Kidney (tissue), 14 donors: Measurements from ENCODE around the gene BEX3. TPM values are rescaled to one million over a fixed set of nuclear protein-coding genes. Genes with fewer than 3 reads are reported as not detected.

Experiments
- DNase-seq, 5 donors: peaks; one replicate each; pipeline ENCODE4 v3.0.0-alpha.2; 2013 to 2020
- FAIRE-seq: peaks from 2 replicates; lab custom pipeline; 2012; peaks lifted over from hg19 to GRCh38; lab: Jason Lieb, UNC
- H3K27ac ChIP-seq, 2 donors: one replicate each; pipeline ENCODE4 v1.7.0; 2013; ENCODE audit warnings: low read depth in 2 of 2, low read length in 2 of 2, inconsistent platforms in 1 of 2
- H3K27me3 ChIP-seq: one replicate; pipeline ENCODE4 v1.7.1; 2013; ENCODE audit warnings: low read length, inconsistent platforms; ENCODE audit not compliant: control insufficient read depth, insufficient read depth
- H3K36me3 ChIP-seq, 3 donors: one replicate each; pipeline versions ENCODE4 v1.7.0 to v1.7.1; 2013; ENCODE audit warnings: low read length in 3 of 3, control low read depth in 1 of 3, inconsistent platforms in 1 of 3; ENCODE audit not compliant: insufficient read depth in 3 of 3, control insufficient read depth in 2 of 3
- H3K4me1 ChIP-seq, 3 donors: one replicate each; pipeline versions ENCODE4 v1.7.0 to v1.7.1; 2013; ENCODE audit warnings: low read length in 3 of 3, inconsistent platforms in 1 of 3, low read depth in 1 of 3; ENCODE audit not compliant: control insufficient read depth in 2 of 3, insufficient read depth in 2 of 3
- H3K4me3 ChIP-seq, 3 donors: one replicate each; pipeline versions ENCODE4 v1.7.0 to v1.8.1; 2013; ENCODE audit warnings: low read length in 3 of 3, control low read depth in 1 of 3, inconsistent platforms in 1 of 3
- H3K9ac ChIP-seq, 3 donors: one replicate each; pipeline versions ENCODE4 v1.7.0 to v1.7.1; 2013; ENCODE audit warnings: low read length in 3 of 3, control low read depth in 1 of 3, inconsistent platforms in 1 of 3
- H3K9me3 ChIP-seq, 3 donors: one replicate each; pipeline versions ENCODE4 v1.7.0 to v1.7.1; 2013; ENCODE audit warnings: low read length in 3 of 3, control low read depth in 1 of 3, inconsistent platforms in 1 of 3; ENCODE audit not compliant: control insufficient read depth in 2 of 3, insufficient read depth in 1 of 3
- CTCF ChIP-seq: IDR thresholded peaks from 3 replicates; pipeline ENCODE4 v1.5.1; 2012; ENCODE audit warnings: mild to moderate bottlenecking, moderate library complexity, borderline replicate concordance; ENCODE audit not compliant: insufficient read depth; ENCODE audit errors: extremely low read depth
- intact Hi-C: fragments of 100-400 bp; cut with DNase I; formaldehyde crosslinking; loops from one replicate; pipeline ENCODE4 v1.11.1; 2022
- polyA plus RNA-seq: library from polyadenylated mRNA; stranded (reverse); fragments of 350-450 nt; fragmentation: Illumina TruSeq; extraction: RNeasy Lipid Tissue Mini Kit (QIAGEN cat#74804); gene quantifications from one replicate; pipeline ENCODE4 v1.2.3, GENCODE V29; 2014; ENCODE audit warnings: low read depth, low replicate concordance; ENCODE audit not compliant: insufficient read depth
- total RNA-seq: library from RNA; stranded (reverse); fragmentation: NEBNext Ultra II Directional; extraction: Animal tissue kit (Norgen Biotek cat#: 25700); gene quantifications from one replicate; pipeline ENCODE4 v1.2.1, GENCODE V29; 2021
- donor health status: control.
- donor health status: control.
- donor health status: control.
- donor health status: control.
- donor health status: control.
- donor health status: DM: yes; HTN: yes; CAD: no.
- donor health status: Normal renal cell carcinoma (clear cell type).

BEX3 gene
- total and polyA plus RNA-seq, 2 donors from 2014 or later = 131 to 458 TPM

DNA sequence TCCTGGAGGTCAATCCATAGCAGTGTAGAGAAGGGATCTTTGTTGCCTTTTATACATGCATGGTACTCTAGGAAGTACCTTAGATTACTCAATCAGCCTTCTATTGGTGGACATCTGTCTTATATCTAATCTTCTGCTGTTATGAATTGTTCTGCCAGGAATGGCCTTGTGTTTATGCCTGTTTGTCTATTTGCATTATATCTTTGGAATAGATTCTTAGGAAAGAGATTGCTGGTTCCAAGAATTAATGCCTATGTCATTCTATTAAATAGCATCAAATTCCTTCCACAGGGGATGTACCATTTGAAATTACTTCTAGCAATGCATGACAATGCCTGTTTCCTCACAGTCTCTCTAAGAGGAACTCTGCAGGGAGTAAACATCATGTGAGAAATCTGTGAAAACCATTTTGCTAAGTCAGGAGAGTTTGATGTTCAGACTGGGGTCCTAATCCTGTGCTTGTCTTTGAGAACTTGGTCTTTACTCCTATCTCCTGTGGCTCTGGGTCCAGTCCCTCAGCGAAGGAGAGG, 42.5 kb downstream of the BEX3 start:
- DNase-seq (no peak), FAIRE-seq (no peak)
- intact Hi-C loops = no loop called here
- no peak overlapping the region for H3K27ac ChIP-seq
- no peak overlapping the region for H3K9ac ChIP-seq
- H3K27me3 ChIP-seq = no peaks in the 10 kb centered on the region
- H3K36me3 ChIP-seq = no peaks in the 10 kb centered on the region
- H3K4me1 ChIP-seq = no peaks in the 10 kb centered on the region
- H3K4me3 ChIP-seq = no peak overlapping the region
- no peaks in the 10 kb centered on the region for H3K9me3 ChIP-seq
- TF ChIP-seq CTCF = no peak

DNA sequence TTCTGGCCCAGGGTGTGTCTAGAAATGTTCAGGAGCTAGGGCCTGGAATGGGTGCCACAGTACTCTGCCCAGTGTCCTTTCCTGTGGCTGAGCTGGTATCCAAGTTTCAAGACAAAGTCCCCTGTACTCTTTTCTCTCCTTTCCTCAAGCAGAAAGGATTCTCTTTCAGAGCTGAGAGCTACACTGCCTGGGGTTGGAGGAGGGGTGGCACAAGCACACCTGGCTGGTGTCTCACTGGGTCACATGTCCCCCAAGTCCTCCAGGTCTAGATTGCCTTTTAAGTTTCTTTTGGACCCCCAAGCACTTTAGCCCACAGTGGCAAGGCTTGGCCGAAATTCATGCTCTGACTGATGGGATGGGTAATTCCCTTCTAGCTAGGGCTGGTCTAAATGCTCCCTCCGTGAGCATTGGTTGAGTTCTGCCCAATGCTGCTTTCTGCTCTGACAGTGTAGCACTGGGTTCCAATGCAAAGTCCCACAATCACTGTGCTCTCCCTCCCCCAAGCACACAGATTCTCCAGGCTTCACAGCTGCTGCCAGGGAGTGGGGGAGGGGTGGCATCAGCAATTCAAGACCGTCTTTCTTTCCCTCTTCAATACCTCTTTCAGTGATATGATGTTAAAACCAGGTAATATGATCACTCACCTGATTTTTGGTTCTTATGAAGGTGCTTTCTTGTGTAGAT, 47.8 kb downstream of the BEX3 start:
- Histone ChIP-seq H3K27ac (no peak overlapping the region), H3K36me3 (no peaks in the 10 kb centered on the region), H3K4me3 (no peak overlapping the region), H3K4me1 (no peaks in the 10 kb centered on the region), H3K27me3 (no peaks in the 10 kb centered on the region), H3K9ac (no peak overlapping the region), H3K9me3 (no peaks in the 10 kb centered on the region)
- DNase-seq (no peak), FAIRE-seq (no peak)
- TF ChIP-seq CTCF = no peak
- intact Hi-C loops = no loop called here

Other genes with a start within 250 kb of the BEX3 start
- 52.6 TPM for gene BEX4, start 161.4 kb upstream of the BEX3 start, total RNA-seq
- 135 TPM for gene BEX4, start 161.4 kb upstream of the BEX3 start, polyA plus RNA-seq
- 49.7 TPM for gene TCEAL8, start 121.4 kb upstream of the BEX3 start, total RNA-seq
- gene TCEAL8, start 121.4 kb upstream of the BEX3 start, polyA plus RNA-seq = 88.5 TPM
- 0.28 TPM for gene TCEAL5, start 99.8 kb upstream of the BEX3 start, total RNA-seq
- 2.6 TPM for gene TCEAL5, start 99.8 kb upstream of the BEX3 start, polyA plus RNA-seq
- 34.7 TPM for gene BEX2, start 65.5 kb upstream of the BEX3 start, total RNA-seq
- gene BEX2, start 65.5 kb upstream of the BEX3 start, polyA plus RNA-seq = 130 TPM
- gene TCEAL7, start 46.3 kb upstream of the BEX3 start, total RNA-seq = 2.6 TPM
- 7.7 TPM for gene TCEAL7, start 46.3 kb upstream of the BEX3 start, polyA plus RNA-seq
- 40.8 TPM for gene TCEAL9, start 20.0 kb upstream of the BEX3 start, total RNA-seq
- 141 TPM for gene TCEAL9, start 20.0 kb upstream of the BEX3 start, polyA plus RNA-seq
- 1.4 TPM for gene RAB40A, start 143.0 kb downstream of the BEX3 start, total RNA-seq
- not detected for gene RAB40A, start 143.0 kb downstream of the BEX3 start, polyA plus RNA-seq
- 96.8 TPM for gene TCEAL4, start 209.0 kb downstream of the BEX3 start, total RNA-seq
- 193 TPM for gene TCEAL4, start 209.0 kb downstream of the BEX3 start, polyA plus RNA-seq
- gene TCEAL3, start 231.4 kb downstream of the BEX3 start, total RNA-seq = 34.2 TPM
- gene TCEAL3, start 231.4 kb downstream of the BEX3 start, polyA plus RNA-seq = 70.1 TPM